HG03108 (cell line): ENCODE measurements around the gene ALPG.
"Not testable (repeated sequence)": the region's sequence is repeated elsewhere in the genome, so short reads cannot be mapped to it uniquely, and the experiment has no call there.

Source experiments
- ATAC-seq: cut with Tn5 transposase; IDR thresholded peaks from one replicate; pipeline ENCODE4 v1.9.1; 2021; ENCODE audit warnings: moderate library complexity; ENCODE audit not compliant: unreplicated experiment

The ALPG gene

DNA sequence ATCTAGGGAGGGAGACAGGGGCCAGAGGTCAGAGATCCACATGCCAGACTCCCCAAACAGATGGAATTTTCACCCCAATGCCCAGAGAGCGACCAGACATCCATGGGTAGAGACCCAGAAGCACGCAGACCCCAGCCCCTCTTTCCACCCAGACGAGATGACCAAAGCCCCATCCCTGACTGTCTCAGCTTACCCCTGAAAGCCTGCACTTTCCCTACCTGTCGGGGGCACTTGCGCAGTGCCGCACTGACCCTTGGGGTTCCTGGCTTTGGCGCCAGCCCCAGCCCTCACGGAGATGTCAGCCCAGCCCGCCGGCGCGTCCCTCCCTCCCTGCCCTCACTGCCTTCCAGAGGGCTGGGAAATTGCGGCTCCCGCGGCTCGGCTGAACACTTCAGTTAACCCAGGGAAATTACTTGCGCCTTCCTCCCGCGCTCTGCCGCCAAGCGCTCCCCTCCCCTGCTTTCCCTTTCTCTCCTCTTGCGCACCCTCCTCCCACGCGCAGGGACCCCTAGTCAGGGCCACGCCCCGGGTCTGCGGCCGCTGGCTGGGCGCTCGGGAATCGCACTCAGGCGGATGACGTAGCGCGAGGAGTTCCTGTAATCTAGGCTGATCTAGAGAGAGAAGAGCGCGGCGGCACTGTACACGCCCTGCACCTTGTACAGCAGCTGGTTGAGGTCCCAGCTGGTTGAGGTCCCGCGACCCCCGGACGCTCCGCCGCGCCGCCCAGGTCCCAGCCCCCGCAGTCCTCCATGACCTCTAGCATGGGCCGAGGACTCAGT is 12.0 kb downstream of the ALPG start:
- ATAC-seq, result no peak

DNA sequence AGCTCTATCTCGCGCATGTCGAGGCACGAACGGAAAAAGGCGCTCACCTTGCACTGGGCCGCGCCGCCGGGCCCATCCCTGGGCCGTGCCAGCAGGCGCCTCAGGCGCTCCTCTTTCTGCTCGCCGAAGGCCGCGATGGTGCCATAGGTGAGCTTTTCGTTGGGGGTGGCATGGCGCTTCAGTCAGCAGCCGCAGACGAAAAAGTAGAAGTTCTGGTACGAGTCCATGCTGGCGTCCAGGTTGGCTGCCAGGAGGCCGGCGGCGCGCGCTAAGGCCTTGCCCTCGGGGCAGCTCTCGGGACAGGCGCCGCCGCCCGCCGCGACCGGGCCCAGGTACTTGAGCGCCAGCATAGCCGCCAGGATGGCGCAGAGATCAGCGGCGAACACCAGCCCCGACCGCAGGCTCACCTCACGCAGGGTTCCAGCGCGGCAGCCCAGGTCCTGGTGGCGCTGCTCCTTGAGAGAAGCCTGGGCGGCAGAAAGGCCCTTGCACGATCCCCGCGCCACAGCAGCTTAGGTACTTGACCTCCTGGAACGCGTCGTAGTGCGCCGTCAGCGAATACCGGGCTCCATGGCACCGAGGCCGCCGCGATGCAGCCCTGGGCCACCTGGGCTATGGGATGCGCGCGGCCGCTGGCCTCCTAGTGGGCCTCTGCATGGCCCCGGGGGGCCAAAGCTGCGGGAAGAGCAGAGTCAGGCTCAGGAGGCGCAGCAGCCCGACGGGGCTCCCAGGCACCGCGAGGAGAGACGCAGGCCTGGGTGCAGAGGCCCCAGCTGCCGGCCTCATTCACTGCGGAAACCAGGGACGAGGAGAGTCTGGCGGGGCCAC is 12.8 kb downstream of the ALPG start:
- no peak for ATAC-seq

DNA sequence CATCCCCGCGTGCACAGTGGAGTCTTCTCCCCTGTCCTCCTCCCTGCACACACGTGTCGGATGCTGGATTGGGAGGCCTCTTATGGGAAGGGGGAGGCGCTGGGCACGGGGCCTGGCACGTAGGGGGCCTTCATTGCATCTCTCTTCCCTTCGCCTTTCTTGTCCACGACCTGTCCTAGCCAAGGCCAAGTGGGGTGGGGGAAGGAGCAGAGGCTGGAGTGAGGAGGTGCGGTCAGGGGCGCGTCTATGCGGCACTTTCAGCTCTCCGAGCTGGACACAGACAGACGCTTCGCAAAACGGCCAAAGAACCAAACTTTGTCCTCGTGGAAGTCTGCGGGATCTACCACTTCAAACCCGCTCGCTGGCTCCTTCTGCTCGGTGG is 13.4 kb downstream of the ALPG start:
- ATAC-seq, result no peak

DNA sequence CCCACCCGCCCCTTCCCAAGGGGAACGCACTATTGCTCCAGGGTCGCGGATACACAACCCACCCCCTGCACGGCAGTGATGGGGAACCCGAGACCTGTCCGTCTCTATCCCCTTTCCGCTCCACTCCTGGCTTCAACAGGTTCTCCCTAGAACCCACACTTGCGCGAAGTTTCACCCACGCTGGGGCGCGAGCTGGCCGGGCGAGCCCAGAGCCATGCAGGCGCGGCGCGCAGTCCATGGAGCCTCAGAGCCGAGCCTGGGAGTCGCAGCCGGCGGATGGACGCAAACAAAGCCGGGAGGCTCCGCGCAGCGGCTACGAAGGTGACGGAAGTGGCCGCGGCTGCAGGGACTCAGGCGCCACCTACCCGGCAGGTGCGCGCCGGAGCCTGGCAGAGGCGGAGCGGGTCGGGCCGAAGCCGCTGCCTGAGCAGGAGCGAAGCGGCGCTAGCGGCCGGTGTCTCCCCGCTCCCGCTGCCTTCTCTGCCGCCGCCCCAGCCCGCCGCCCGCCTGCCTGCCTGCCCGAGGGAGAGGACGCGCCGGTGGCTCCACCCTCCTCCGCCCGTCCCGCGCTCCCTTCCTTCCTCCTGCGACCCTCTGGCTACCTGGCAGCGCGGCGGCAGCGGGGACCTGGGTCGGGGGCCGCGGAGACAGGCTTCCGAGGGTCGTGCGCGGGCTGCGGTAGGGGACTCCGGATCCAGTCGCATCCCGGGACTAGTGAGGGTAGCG is 14.0 kb downstream of the ALPG start:
- no peak for ATAC-seq

DNA sequence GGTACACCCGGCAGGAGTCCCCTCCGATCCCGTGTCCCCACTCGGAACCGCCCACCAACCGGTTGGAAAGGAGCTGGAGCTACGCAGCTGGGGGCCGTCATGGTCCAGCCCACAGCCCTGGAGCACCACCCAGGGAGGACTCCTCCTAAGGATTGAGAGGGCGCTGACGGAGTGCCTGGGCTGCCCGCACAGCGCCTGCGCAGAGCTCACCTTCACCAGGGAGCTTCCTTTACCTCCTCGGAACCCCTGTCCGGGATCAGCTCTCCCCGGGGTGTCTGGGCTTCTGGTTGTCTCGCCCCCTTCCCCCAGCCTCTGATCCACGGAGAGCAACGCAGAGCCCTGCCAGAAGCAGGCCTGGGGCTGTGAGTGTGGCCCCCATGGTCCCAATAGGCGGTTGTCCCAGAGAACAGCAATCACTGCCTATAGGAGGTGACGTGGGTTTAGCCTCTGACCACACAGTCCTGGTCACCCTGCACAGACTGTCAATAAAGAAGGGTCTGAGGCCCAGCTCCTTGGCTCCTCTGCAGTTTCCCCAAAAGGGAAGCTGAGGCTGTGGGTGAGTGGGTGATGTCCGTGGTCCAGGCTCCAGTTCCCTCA is 14.6 kb downstream of the ALPG start:
- no peak for ATAC-seq

DNA sequence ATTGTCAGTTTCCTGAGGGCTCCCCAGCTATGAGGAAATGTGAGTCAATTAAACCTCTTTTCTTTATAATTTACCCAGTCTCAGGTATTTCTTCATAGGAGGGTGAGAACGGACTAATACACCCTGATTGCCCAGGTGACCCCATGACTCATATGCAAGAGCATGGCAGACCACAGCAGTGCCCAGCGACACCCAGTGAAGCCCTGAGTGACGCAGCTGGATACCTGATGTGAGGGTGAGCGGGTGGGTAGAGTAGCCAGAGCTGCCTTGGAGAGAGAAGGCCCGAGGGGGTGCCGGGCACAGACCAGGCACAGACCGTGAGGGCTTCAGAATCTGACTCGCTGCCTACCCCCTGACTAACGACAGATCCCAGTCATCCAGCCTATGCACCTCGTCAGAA is 15.4 kb downstream of the ALPG start:
- ATAC-seq, result no peak

DNA sequence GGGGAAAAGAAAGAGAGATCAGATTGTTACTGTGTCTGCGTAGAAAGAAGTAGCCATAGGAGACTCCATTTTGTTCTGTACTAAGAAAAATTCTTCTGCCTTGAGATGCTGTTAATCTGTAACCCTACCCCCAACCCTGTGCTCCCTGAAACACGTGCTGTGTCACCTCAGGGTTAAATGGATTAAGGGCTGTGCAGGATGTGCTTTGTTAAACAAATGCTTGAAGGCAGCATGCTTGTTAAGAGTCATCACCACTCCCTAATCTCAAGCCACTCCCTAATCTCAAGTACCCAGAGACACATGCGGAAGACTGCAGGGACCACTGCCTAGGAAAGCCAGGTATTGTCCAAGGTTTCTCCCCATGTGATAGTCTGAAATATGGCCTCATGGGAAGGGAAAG is 16.4 kb downstream of the ALPG start:
- ATAC-seq, result not testable (repeated sequence)

DNA sequence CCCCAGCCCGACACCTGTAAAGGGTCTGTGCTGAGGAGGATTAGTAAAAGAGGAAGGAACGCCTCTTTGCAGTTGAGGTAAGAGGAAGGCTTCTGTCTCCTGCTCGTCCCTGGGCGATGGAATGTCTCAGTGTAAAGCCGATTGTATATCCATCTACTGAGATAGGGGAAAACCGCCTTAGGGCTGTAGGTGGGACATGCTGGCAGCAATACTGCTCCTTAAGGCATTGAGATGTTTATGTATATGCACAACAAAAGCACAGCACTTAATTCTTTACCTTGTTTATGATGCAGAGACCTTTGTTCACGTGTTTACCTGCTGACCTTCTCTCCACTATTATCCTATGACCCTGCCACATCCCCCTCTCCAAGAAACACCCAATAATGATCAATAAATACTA is 16.8 kb downstream of the ALPG start:
- ATAC-seq, result not testable (repeated sequence)

DNA sequence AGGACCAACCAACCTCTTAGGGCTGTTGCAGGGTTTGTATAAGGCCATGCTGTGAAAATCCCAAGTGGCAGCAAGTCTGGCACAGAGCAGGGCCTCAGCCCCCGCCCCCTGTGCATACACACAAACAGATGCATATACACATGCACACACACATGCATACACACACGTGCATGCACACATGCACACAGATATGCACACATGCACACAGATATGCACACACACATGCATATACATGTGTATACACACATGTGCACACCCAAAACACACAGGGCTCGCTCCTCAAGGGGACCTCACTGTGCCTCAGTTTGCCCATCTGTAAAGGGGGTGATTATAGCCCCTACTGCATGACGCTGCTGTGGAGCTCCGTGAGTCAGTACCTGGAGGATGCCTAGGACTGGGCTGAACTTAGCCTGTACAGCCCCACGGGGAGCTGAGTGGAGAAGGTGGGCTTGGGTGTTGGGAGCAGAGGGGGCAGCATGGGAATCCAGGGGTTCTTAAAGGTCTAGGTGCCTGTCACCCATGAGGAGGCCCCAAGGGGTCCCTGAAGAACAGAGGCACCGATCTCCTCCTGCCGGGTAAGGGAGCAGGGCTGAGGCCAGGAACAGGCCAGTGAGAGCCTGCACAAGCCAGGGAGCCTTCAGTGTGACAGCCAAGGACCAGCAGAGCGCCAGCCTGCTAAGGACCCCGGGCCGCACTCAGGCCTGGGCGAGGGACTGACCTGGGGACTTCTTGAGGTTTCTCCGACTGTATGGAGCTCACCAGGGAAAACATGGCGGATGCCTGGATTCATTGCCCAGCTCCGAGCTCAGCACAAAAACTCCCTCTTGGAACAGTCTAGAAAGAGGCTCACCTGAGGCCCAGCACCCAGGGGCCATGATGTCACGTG is 25.3 kb downstream of the ALPG start:
- no peak for ATAC-seq

DNA sequence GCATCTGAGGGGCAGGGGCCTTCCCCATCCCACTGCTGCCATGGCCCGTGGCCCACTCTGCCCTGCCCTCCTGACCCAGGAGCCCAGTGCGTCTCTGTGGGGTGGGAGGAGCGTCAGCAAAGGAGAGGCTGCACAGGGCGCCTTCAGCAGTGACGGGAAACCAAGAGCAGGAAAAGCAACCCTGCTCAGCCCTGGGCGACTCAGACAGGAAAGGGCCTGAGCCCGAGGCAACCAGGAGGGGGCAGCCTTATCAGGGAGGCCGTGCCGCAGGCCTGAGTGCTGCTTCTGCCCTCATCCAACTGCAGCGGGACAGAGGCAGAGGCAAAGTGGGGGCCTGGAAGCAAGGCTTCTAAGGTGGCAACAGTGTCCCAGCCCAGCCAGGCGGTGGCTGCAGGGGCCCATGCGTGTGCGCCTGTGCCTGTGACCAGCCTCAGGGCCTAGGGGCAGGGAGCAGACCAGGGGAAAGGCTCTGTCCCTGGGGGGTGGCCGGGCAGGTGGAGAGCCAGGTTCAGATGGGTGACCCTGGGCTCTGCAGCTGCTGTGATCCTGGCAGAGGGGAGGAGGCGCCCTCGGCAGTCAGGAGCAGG is 26.0 kb downstream of the ALPG start:
- no peak for ATAC-seq

DNA sequence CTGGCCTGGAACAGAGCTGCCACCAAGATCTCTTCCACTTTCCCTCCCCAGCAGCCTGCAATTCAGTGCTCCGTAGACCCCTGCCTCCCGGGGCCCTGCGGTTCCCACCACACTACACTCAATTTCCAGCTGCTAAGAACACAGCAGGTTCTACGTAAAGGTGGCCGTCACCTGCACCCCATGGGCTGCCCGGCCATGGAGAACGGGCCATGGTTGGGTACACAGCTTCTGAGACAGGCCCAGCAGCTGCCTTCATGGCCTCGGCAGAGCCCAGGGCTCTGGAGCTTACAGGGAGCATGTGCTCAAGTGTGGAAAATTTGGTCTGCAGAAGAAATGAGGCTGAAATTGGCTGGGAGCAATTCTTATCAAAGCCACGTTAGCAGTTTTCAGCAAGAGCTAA is 27.0 kb downstream of the ALPG start:
- not testable (repeated sequence) for ATAC-seq

DNA sequence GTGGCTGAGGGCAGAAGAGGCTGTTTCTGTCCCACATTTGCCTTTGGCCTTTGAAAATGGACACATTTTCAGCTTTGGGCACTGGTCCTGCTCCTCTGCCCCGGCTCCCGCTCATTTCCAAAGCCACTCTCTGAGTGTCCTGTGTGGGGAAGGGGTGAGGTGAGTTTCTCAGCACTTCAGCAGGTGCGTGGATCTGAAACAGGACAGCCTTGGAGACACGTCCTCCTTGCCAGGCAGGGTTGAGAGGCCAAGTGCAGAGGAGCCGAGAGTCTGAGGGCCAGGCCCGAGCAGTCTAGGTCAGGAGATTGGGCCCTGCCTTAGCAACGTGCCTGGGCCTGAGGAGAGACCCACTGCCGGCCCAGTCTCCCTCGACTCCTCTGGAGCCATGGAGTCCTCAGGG is 27.4 kb downstream of the ALPG start:
- ATAC-seq, result no peak

DNA sequence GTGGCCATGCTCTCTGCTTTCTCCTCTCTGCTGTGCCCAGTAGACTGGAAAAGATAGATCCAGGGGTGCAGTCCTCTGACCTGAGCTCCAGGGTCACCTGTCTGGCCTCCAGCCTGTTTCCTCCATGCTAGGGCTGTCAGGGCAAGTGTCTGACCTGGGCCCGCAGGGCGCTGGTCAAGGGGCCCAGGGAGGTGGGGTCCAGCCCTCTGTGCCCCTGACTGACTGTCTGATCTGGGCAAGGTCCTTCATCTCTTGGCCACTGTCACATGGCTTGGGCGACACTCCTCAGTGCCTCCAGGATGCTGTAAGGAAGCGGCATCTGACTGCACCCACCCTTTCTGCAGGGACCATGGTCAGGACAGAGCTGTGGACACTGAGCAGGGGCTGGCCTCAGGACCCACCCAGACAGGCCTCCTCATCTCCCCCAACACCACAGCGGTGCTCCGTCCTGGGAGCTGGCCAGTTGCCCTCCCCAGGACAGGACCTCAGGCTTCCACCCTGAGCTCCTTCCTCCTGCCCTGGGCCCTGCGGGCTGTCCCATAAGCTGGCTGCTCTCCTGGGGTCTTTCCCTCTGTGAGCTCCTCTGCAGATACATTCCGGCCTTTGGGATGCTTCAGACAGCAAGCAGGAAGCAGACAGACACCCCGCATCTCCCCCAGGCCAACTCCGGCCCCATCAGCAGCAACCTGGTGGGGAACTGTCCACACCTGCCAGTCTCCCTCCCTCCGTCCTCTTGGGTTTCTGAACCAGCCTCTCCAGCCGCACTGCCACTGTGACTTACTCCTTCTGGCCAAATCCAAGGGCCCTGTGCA is 28.1 kb downstream of the ALPG start:
- ATAC-seq, result no peak

DNA sequence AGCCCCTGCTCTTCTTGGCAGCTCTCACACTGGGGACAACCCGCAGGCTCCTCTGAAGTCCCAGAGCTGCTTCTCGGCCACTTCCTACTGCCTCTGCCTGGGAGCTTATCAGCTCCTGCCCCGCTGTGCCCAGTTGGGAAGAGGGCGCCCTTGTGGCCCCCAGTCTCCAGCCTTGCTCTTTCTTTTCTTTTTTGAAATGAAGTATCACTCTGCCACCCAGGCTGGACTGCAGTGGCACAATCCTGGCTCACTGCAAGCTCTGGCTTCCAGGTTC is 28.7 kb downstream of the ALPG start:
- ATAC-seq, result no peak

DNA sequence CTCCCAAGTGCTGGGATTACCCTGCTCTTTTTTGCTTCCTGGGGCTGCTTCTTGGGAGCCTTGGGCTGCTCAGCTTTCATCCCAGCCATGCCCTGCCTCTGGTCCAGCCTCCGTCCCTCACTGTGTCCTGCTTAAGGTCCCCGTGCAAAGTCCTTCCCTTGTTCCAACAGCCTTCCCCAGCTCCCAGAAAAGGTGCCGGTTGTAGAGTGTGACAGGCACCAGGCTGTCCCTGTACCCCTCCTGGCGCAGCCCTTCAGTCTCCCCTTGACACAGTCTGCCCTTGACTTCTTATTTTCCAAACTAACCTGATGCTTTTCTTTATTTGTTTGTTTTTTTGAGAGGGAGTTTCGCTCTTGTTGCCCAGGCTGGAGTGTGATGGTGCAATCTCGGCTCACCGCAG is 29.2 kb downstream of the ALPG start:
- no peak for ATAC-seq

DNA sequence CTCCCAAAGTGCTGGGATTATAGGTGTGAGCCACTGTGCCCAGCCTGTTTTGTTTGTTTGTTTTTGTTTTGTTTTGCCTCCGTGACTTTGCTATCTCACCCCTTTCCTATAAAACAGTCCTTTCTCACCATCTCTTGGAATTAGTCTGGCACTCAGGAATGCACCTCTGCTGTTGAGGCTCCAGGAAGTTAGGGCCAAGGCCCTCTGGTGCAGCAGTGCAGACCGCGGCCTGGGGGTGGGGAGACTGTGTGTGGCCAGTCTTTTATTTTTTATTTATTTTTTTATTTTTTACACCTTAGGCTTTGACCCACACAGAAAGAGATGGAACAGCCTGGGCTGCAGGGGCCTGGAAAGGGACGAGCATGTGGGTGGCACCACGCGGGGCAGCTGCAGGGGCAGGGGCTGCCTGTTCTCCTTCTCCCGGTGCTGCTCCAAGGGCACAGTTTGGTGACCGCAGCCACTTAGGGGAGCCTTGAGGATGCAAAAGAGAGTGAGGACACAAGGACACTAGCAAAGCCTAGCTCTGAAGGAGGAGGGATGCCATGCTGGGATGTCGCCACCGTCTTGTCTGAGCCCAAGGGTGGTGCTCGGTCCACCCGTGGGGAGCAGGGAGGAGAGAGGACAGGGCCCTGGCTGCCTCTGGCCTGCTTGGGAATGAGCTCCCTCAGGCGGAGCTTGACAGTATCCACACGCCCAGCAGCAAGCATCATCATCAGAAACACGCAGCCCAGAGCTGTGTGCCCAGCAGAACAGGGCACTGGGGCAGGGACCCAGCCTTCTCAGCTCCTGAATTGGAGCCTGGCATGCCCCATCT is 29.9 kb downstream of the ALPG start:
- ATAC-seq, result no peak

DNA sequence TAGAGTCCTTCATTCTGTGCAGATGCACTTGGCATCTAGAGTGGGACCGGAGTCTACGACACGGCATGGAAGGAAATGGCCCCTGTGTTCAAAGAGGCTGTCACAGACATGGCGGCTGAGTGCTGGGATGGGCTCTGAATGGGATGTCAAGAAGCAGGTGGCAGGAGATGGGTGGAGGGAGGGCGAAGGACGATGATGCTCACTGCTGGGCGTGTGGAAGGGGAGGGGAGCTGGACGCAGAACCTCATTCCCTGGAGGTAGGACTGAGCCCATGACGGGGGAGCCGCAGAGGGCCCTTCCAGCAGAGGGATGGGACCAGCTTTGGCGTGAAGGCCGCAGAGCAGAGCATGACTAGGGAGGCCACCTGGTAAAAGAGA is 30.5 kb downstream of the ALPG start:
- ATAC-seq, result no peak

DNA sequence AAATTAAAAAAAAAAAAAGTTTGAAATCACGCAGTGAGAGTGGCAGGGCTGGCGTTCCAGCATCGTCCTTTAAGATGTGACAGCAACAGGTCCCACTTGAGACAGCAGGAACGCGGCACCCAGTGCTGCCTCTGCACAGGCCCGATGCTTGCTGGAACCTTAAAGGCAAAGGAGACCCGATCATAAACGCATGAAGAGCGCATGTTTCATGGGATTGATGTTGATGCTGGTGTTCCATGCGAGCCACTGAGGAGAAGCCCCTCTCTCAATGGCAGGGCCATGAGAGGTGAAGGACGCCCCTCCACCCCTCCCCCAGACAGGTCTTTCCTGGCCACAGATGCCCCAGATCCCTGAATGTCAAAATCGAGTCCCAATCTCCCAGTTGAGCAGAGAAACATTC is 31.4 kb downstream of the ALPG start:
- ATAC-seq, result no peak
